ENCODE data around the gene NUBP2.

Gene NUBP2, protein sequence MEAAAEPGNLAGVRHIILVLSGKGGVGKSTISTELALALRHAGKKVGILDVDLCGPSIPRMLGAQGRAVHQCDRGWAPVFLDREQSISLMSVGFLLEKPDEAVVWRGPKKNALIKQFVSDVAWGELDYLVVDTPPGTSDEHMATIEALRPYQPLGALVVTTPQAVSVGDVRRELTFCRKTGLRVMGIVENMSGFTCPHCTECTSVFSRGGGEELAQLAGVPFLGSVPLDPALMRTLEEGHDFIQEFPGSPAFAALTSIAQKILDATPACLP
- long read RNA-seq, donor 1, transcript NUBP2-215 (6 exons, 1,173 nt): minor isoform, 12 of 46 reads
- long read RNA-seq, donor 1, transcript NUBP2-201 (7 exons, 1,413 nt): major isoform, 28 of 46 reads
- long read RNA-seq, donor 1, partial matches to known transcripts: 5 of 46 reads
- long read RNA-seq, donor 1, other reads (novel, unspliced or antisense): 0 of 46 reads
- long read RNA-seq, donor 2, transcript NUBP2-215 (6 exons, 1,173 nt): minor isoform, 11 of 27 reads
- long read RNA-seq, donor 2, transcript NUBP2-201 (7 exons, 1,413 nt): major isoform, 15 of 27 reads
- long read RNA-seq, donor 2, partial matches to known transcripts: 0 of 27 reads
- long read RNA-seq, donor 2, other reads (novel, unspliced or antisense): 0 of 27 reads
- long read RNA-seq, donor 3, transcript NUBP2-201 (7 exons, 1,413 nt): major isoform, 8 of 9 reads
- long read RNA-seq, donor 3, partial matches to known transcripts: 0 of 9 reads
- long read RNA-seq, donor 3, other reads (novel, unspliced or antisense): 0 of 9 reads
- long read RNA-seq, donor 4, transcript NUBP2-201 (7 exons, 1,413 nt): major isoform, 13 of 24 reads
- long read RNA-seq, donor 4, transcript NUBP2-215 (6 exons, 1,173 nt): minor isoform, 7 of 24 reads
- long read RNA-seq, donor 4, partial matches to known transcripts: 0 of 24 reads
- long read RNA-seq, donor 4, other reads (novel, unspliced or antisense): 0 of 24 reads
- long read RNA-seq, donor 5, transcript NUBP2-215 (6 exons, 1,173 nt): major isoform, 16 of 35 reads
- long read RNA-seq, donor 5, transcript NUBP2-201 (7 exons, 1,413 nt): major isoform, 16 of 35 reads
- long read RNA-seq, donor 5, partial matches to known transcripts: 0 of 35 reads
- long read RNA-seq, donor 5, other reads (novel, unspliced or antisense): 0 of 35 reads
- long read RNA-seq, donor 6, transcript NUBP2-215 (6 exons, 1,173 nt): minor isoform, 7 of 35 reads
- long read RNA-seq, donor 6, transcript NUBP2-201 (7 exons, 1,413 nt): major isoform, 22 of 35 reads
- long read RNA-seq, donor 6, partial matches to known transcripts: 0 of 35 reads
- long read RNA-seq, donor 6, other reads (novel, unspliced or antisense): 0 of 35 reads
- long read RNA-seq, donor 7: 0 reads
- long read RNA-seq, donor 8, transcript NUBP2-215 (6 exons, 1,173 nt): minor isoform, 8 of 27 reads
- long read RNA-seq, donor 8, transcript NUBP2-201 (7 exons, 1,413 nt): major isoform, 17 of 27 reads
- long read RNA-seq, donor 8, partial matches to known transcripts: 0 of 27 reads
- long read RNA-seq, donor 8, other reads (novel, unspliced or antisense): 0 of 27 reads

GRCh38 chr16:1782408-1783264, at the start of gene NUBP2, which contains the start of gene SPSB3:
NUBP2 (plus strand) TSS chr16:1782960; CDS start chr16:1783021, 61 bp downstream.
SPSB3 (minus strand) TSS chr16:1782571; CDS start chr16:1781483, 1,088 bp downstream.
- peak; percentile 81 for DNase-seq

DNA sequence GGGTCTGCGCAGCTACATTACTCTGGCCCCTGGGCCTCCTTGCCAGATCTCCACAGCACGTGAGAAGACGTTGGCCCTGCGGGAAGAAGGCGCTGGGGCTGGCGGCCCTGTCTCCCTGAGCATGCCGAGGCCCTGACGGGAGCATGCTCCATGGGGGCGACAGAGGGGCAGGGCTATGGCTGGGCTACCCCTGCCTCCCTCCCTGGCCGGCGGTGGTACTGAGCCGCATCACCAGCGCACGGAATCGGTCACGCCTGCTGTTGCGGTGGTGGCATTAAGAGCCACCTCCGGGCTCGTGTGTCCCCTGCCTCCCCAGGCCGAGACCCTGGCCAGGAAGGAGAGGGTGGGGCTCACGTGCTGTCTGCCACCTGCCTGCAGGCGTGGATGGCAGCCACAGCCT, 48.6 kb upstream of the NUBP2 start:
- no peak for DNase-seq

GRCh38 chr16:1734816-1735215, 47.9 kb upstream of the NUBP2 start:
- no peak for DNase-seq

DNA sequence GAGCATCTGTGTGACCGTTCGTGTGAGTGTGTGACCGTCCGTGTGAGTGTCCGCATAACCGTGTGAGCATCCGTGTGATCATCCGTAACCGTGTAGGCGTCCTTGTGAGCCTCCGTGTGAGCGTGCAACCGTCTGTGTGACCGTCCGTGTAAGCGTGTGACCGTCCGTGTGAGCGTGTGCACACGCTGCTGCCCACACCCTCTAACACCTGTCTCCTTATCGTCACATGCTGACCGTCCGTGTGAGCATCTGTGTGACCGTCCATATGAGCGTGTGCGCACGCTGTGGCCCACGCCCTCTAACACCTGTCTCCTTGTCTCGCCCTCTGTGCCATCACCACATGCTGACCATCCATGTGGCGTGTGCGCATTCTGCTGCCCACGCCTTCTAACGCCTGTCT, 42.5 kb upstream of the NUBP2 start:
- DNase-seq: no peak

DNA sequence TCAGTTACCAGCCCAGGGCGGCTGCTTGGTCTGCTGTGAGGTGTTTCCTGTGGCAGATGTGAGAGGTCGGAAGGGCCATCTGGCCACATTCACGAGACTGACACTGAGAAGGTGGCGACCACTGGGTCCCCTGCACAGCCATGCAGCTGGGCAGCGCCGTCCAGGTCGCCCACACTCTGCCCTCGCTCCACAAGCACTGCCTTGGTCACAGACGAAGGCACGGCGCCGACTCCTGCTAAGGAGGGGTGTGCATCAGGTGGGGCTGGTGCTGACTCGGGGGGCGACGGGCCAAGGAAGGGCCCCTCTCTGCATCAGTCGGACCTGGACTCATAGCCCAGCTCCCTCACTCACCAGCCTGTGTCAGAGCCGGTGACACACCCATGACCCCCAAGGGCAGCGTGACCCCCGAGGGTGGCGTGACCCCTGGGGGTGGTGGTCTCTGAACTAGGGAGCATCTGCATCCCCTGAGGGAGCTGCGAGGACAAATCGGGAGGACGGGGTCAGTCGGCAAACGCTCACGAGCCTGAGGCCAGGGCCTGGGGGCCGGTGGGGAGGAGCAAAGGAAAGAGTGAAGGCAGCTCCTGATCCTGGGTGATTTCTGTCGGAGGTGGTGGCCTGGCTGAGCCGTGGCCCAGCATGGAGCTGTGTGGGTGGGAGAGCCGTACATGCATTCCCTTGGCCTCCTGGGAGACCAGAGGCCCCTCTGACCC, 41.8 kb upstream of the NUBP2 start:
- no peak for DNase-seq

GRCh38 chr16:1741553-1742165, 41.1 kb upstream of the NUBP2 start:
- DNase-seq: no peak

- DNase-seq: no peak
Measured at GRCh38 chr16:1743376-1744337, 39.1 kb upstream of the NUBP2 start.

DNA sequence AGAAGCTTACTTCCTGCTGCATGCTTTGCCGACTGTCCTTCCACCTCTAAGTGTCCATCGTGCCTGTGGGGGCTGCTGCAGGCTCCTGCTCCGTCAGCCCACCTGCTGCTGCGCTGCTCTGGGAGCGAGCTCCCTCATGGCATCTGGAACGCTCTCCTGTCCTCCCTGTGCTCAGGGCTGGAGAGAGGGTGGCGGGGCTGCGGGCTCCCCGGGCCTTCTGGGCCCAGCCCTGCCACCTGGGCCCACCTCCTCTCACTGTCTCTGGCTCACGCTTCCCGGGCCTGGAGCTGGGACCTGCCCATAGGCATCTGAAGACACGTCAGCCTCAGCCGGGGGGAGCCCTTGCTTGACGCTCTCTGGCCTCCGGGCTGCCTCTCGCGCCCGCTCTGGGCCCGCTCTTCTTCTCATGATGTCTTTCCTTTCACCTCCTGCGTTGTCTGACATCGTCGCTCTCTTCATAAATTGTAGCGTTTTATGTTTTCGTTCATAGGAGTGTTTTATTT, 38.4 kb upstream of the NUBP2 start:
- no peak for DNase-seq

DNA sequence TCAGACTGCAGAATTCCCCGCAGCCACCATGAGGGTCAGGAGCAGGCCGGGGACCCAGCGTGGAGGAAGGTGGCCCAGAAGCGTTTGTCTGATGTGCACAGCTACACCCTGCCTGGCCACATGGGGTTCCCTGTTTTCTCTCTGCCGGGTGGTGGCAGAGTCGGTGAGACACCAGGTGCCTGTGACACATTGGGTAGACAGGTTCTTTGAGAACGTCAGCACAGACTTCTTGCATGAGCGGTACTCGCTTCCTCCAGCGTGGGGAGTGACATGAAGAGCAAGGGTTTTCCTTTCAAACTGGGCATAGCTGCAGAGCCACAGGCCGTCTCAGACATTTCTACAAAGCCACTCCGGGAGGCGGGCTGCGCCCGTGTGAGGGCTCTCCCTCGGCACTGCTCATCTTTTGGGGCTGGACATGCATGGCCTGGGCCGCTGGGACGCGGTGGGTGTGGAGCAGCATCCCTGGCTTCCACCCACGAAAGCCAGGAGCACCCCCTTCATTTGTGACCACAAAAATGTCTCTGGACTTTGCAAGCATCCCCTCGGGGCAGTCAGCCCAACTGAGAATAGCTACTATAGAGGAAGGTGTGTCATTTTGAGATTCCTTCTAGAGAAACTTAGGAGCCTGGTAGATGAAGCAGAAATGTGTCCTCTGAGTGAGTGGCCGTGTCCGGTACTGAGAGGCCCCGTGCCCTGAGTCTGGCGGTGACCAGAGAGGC, 37.4 kb upstream of the NUBP2 start:
- no peak for DNase-seq

- DNase-seq: no peak
Measured at GRCh38 chr16:1745900-1746692, 36.7 kb upstream of the NUBP2 start.

DNA sequence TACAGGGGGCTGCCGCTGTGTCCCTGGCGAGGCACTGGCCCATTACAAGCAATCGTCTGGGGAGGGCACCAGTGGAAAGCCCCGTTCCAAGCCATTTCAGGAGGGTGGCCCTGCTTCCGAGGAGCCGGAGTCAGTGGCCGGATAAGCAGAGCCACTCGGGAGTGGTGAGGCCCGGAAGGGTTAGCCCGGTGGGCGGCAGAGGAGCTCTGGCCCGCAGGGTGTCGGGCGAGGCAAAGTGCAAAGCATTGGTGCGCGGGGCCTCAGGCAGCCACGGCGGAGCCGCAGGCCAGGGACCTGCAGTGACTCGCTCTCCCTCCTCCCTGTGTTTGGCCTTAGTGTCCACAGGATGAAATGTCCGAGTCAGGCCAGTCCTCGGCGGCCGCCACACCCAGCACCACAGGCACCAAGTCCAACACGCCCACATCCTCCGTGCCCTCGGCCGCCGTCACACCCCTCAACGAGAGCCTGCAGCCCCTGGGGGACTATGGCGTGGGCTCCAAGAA, 36.0 kb upstream of the NUBP2 start:
- no peak for DNase-seq

DNA sequence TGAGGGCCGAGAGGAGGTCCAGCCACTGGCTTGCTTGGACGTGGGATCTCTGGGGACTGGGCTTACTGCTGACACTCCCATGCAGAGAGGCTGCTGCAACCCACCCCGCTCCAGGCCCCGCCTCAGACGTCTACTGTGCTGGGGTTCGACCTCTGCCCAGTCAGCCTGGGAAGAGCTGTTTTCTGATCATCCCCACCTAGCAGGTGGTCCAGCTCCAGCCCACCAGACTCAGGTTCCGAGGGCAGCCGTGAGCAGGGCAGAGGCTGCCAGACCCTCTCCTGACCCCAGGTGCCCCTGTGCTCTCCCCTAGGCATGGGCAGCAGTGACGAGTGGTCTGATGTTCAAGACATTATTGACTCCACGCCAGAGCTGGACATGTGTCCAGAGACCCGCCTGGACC, 34.8 kb upstream of the NUBP2 start:
- DNase-seq: no peak

GRCh38 chr16:1749152-1750117, 33.3 kb upstream of the NUBP2 start:
- DNase-seq: no peak

GRCh38 chr16:1751946-1752345, 30.8 kb upstream of the NUBP2 start:
- no peak for DNase-seq

DNA sequence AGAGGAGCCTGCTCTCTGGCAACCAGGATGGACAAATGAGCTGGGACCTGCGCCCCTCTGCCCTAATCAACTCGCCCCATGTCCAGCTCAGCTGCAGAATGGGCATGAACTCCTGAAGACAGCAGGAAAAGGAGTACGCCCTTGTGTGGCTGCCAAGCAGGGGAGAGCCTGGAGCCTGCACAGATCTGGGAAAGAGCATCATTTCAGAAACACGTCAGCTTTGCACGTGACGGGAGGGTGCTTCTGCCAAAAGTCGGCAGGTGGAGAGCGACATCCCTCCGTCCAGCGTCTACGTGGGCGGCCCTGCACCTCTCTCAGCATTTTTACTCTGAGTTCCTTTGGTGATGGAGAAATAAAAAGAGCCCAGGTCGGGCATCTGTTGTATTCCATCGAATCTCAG, 29.9 kb upstream of the NUBP2 start:
- no peak for DNase-seq

Data from right kidney (tissue), 9 donors.